DND-41 (cell line): ENCODE measurements around the gene SEBOX.

Experiments used
- ATAC-seq: fragments of 200-7000 bp; cut with Tn5 transposase; 3 replicates; pipeline ENCODE4 v1.9.1; 2021; ENCODE audit warnings: low read depth; ENCODE audit not compliant: insufficient read depth
- DNase-seq: peaks from one replicate; pipeline ENCODE4 v3.0.0-alpha.2; 2020
- H2AFZ ChIP-seq: 2 replicates; pipeline ENCODE4 v1.6.0; 2012; ENCODE audit warnings: low read depth, low read length
- H3K27ac ChIP-seq: 2 replicates; pipeline ENCODE4 v1.5.1; 2012; ENCODE audit warnings: low read length, inconsistent platforms
- H3K27me3 ChIP-seq: fragments of 200-600 bp; sonication (generic); 2 replicates; pipeline ENCODE4 v1.6.0; 2012; ENCODE audit warnings: low read length, mild to moderate bottlenecking, inconsistent platforms; ENCODE audit not compliant: insufficient read depth, poor library complexity
- H3K36me3 ChIP-seq: 2 replicates; pipeline ENCODE4 v1.5.1; 2012; ENCODE audit warnings: low read length, inconsistent platforms; ENCODE audit not compliant: insufficient read depth
- H3K4me1 ChIP-seq: 2 replicates; pipeline ENCODE4 v1.5.1; 2012; ENCODE audit warnings: mild to moderate bottlenecking, low read length; ENCODE audit not compliant: insufficient read depth
- H3K4me2 ChIP-seq: 2 replicates; pipeline ENCODE4 v1.6.0; 2012; ENCODE audit warnings: mild to moderate bottlenecking, moderate library complexity, low read length, inconsistent platforms; ENCODE audit not compliant: insufficient read depth
- H3K4me3 ChIP-seq, 2 experiments: fragments of 200-600 bp in 1 of 2; shearing (Covaris generic) in 1 of 2; 2 replicates each; pipeline ENCODE4 v1.5.1; 2012 to 2016; ENCODE audit warnings: inconsistent platforms in 2 of 2, low read length in 2 of 2, mild to moderate bottlenecking in 2 of 2, low read depth in 1 of 2, moderate library complexity in 1 of 2
- H3K79me2 ChIP-seq: 2 replicates; pipeline ENCODE4 v1.6.0; 2012; ENCODE audit warnings: low read length, inconsistent platforms; ENCODE audit not compliant: insufficient read depth
- H3K9ac ChIP-seq: 2 replicates; pipeline ENCODE4 v1.6.0; 2012; ENCODE audit warnings: low read depth, mild to moderate bottlenecking, inconsistent platforms, low read length, moderate library complexity
- H3K9me3 ChIP-seq: 2 replicates; pipeline ENCODE4 v1.5.1; 2012; ENCODE audit warnings: low read length, moderate library complexity, mild to moderate bottlenecking, inconsistent platforms; ENCODE audit not compliant: insufficient read depth, severe bottlenecking
- H4K20me1 ChIP-seq: 2 replicates; pipeline ENCODE4 v1.6.0; 2012; ENCODE audit warnings: low read length; ENCODE audit not compliant: insufficient read depth
- CTCF ChIP-seq: IDR thresholded peaks from 2 replicates; pipeline ENCODE4 v1.5.1; 2012; ENCODE audit warnings: borderline replicate concordance, low read length, moderate library complexity, mild to moderate bottlenecking; ENCODE audit not compliant: poor library complexity, severe bottlenecking; ENCODE audit errors: extremely low read depth
- EZH2 ChIP-seq: IDR thresholded peaks from 3 replicates; pipeline ENCODE4 v1.6.1; 2012; ENCODE audit warnings: borderline replicate concordance, low read depth, mild to moderate bottlenecking, moderate library complexity, low read length, inconsistent platforms; ENCODE audit not compliant: severe bottlenecking

Gene SEBOX

GRCh38 chr17:28344435-28344901 is 20.5 kb downstream of the SEBOX start:
- Histone ChIP-seq H3K4me3 (no peak overlapping the region), H3K9me3 (no peaks in the 10 kb centered on the region), H3K9ac (no peak overlapping the region), H3K4me1 (no peaks in the 10 kb centered on the region), H3K4me2 (no peak overlapping the region), H4K20me1 (peaks cover 21% of the 10 kb centered on the region; the same call in 1 of the 2 replicates), H3K27ac (no peak overlapping the region), H2AFZ (no peak overlapping the region), H3K27me3 (no peaks in the 10 kb centered on the region), H3K79me2 (0 out of 2 replicates have a peak, but pooled peaks cover 2% of the 10 kb centered on the region), H3K36me3 (peaks cover 84% of the 10 kb centered on the region)
- no peak for TF ChIP-seq EZH2
- no peak for TF ChIP-seq CTCF
- no peak for DNase-seq
- ATAC-seq: no peak

GRCh38 chr17:28344011-28344410 is 21.0 kb downstream of the SEBOX start:
- TF ChIP-seq CTCF (no peak), EZH2 (no peak)
- no peak for ATAC-seq

GRCh38 chr17:28343491-28343932 is 21.5 kb downstream of the SEBOX start:
- H3K9ac ChIP-seq: no peak overlapping the region
- ATAC-seq: no peak
- no peaks in the 10 kb centered on the region for H3K4me1 ChIP-seq
- no peak overlapping the region for H2AFZ ChIP-seq
- no peak overlapping the region for H3K4me2 ChIP-seq
- H3K27me3 ChIP-seq: no peaks in the 10 kb centered on the region
- no peak overlapping the region for H3K27ac ChIP-seq
- peaks cover 8% of the 10 kb centered on the region for H3K79me2 ChIP-seq
- peaks cover 79% of the 10 kb centered on the region for H3K36me3 ChIP-seq
- DNase-seq: no peak
- TF ChIP-seq CTCF (no peak), EZH2 (no peak)
- peaks cover 21% of the 10 kb centered on the region; the same call in 1 of the 2 replicates for H4K20me1 ChIP-seq
- no peaks in the 10 kb centered on the region for H3K9me3 ChIP-seq
- H3K4me3 ChIP-seq: no peak overlapping the region

More at GRCh38 chr17:28344011-28344410, 21.0 kb downstream of the SEBOX start:
- no peak for DNase-seq
- Histone ChIP-seq H2AFZ (no peak overlapping the region), H3K9ac (no peak overlapping the region), H3K79me2 (peaks cover 5% of the 10 kb centered on the region; the same call in 1 of the 2 replicates), H3K4me3 (no peak overlapping the region), H4K20me1 (peaks cover 21% of the 10 kb centered on the region; the same call in 1 of the 2 replicates), H3K27me3 (no peaks in the 10 kb centered on the region), H3K4me2 (no peak overlapping the region), H3K9me3 (no peaks in the 10 kb centered on the region), H3K36me3 (peaks cover 84% of the 10 kb centered on the region), H3K4me1 (no peaks in the 10 kb centered on the region), H3K27ac (no peak overlapping the region)
